Activated CD4-positive, alpha-beta T cell treated with anti-CD3 and anti-CD28 coated beads, Interleukin-2, amount 10 ng/mL, durations not matched to agents 24 days and 14 days (primary cell): ENCODE data around the gene RAF1. TPM values are rescaled to one million over a fixed set of nuclear protein-coding genes. Genes with fewer than 3 reads are reported as not detected.

ENCODE experiments used
- DNase-seq: peaks from one replicate; pipeline ENCODE4 v3.0.0; 2022
- H3K27ac Mint-ChIP-seq: one replicate; pipeline ENCODE4 v1.8.0; 2022; ENCODE audit warnings: mild to moderate bottlenecking, mixed read lengths
- H3K27me3 Mint-ChIP-seq: one replicate; pipeline ENCODE4 v1.8.0; 2022; ENCODE audit warnings: mixed read lengths
- H3K36me3 Mint-ChIP-seq: one replicate; pipeline ENCODE4 v1.8.0; 2022; ENCODE audit warnings: low read depth, mild to moderate bottlenecking, mixed read lengths
- H3K4me1 Mint-ChIP-seq: one replicate; pipeline ENCODE4 v1.8.0; 2021; ENCODE audit warnings: mixed read lengths
- H3K4me3 Mint-ChIP-seq: one replicate; pipeline ENCODE4 v1.8.0; 2022; ENCODE audit warnings: mild to moderate bottlenecking, moderate library complexity, mixed read lengths
- H3K9me3 Mint-ChIP-seq: one replicate; pipeline ENCODE4 v1.8.0; 2021; ENCODE audit warnings: mixed read lengths
- intact Hi-C: fragments of 100-400 bp; cut with micrococcal nuclease; formaldehyde crosslinking; loops from one replicate; pipeline ENCODE4 v1.15.1; 2023
- total RNA-seq: library from RNA; stranded (reverse); gene quantifications from 2 replicates; pipeline ENCODE4 v1.2.3, GENCODE V29; 2022

Gene RAF1
- total RNA-seq, 1 donor from 2014 or later = 93.2 TPM

DNA sequence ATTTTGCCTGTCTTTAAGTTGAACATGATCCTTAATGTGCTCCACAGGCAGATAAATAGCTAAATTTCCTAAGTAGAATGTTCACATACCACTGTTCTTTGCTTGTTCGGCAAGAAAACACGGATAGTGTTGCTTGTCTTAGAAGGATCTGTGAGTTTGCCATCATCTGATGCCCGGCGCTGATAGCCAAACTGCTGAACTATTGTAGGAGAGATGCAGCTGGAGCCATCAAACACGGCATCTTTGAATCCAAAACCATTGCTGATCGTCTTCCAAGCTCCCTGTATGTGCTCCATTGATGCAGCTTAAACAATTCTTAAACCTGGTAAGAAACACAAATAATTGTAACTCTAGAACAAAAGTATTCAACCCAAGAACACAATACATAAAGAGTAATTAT is 45.5 kb downstream of the RAF1 start:
- H3K9me3 Mint-ChIP-seq = no peaks in the 10 kb centered on the region
- peaks cover 15% of the 10 kb centered on the region for H3K4me1 Mint-ChIP-seq
- DNase-seq = no peak
- H3K36me3 Mint-ChIP-seq = peaks cover 26% of the 10 kb centered on the region
- intact Hi-C loops = no loop called here
- H3K27ac Mint-ChIP-seq = no peak overlapping the region
- no peak overlapping the region for H3K4me3 Mint-ChIP-seq
- H3K27me3 Mint-ChIP-seq = no peaks in the 10 kb centered on the region

GRCh38 chr3:12615266-12615665 is 48.7 kb downstream of the RAF1 start:
- Mint-ChIP-seq H3K4me1 (peaks cover 12% of the 10 kb centered on the region), H3K27ac (no peak overlapping the region), H3K36me3 (peaks cover 36% of the 10 kb centered on the region), H3K4me3 (no peak overlapping the region), H3K27me3 (no peaks in the 10 kb centered on the region), H3K9me3 (no peaks in the 10 kb centered on the region)
- intact Hi-C loops = no loop called here
- no peak for DNase-seq

DNA sequence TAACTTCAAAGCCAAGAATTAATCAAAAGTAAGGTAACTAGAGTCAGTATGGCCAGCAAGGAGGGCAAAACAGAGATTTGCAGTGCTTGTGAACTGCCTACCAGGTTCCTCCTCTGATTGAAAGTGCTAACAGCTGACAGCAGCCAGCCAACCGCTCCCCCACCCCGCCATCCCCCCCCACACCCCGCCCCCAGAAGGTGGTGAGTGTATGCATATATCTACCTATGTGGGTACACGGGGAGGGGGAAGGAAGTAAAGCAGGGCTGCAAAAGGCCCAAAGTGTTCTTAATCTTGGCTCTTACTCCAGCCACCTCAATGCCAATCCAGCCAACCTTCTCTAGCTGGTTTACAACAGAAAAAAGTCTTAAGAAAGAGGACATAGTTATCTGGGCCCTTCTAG is 50.7 kb downstream of the RAF1 start:
- no peak overlapping the region for H3K4me3 Mint-ChIP-seq
- H3K9me3 Mint-ChIP-seq = no peaks in the 10 kb centered on the region
- H3K4me1 Mint-ChIP-seq = peaks cover 15% of the 10 kb centered on the region
- peaks cover 44% of the 10 kb centered on the region for H3K36me3 Mint-ChIP-seq
- DNase-seq = no peak
- intact Hi-C loops = no loop called here
- no peak overlapping the region for H3K27ac Mint-ChIP-seq
- no peaks in the 10 kb centered on the region for H3K27me3 Mint-ChIP-seq

DNA sequence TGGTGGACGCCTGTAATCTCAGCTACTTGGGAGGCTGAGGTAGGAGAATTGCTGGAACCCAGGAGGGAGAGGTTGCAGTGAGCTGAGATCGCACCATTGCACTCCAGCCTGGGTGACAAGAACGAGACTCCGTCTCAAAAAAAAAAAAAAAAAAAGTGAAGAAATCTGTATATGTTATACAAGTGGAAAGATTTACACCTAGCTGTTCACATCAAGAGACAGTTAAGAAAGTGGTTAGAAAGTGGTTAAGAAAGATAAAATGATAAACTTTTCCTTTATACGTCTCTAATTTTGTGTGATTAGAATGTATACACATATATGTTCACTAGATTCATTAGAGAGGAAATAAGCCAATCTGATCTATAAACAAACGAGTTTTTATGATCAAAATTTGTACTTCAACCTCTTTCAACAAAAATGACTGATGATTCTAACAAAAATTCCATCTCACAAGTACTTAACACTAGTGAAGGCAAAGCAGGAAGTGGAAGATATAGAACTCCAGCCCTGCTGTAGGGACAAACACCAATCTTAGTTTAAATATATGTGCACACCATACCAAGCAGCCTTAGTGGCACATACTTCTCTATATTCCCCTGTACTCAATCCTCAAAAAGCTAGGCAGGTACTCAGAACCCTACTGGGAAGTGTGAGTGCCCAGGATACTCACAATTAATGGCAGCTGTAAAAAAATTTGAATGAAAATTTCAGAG is 51.2 kb downstream of the RAF1 start:
- DNase-seq = no peak
- Mint-ChIP-seq H3K4me1 (peaks cover 14% of the 10 kb centered on the region), H3K9me3 (no peaks in the 10 kb centered on the region), H3K27me3 (no peaks in the 10 kb centered on the region), H3K4me3 (no peak overlapping the region), H3K27ac (no peak overlapping the region), H3K36me3 (peaks cover 47% of the 10 kb centered on the region)
- intact Hi-C loops = no loop called here

DNA sequence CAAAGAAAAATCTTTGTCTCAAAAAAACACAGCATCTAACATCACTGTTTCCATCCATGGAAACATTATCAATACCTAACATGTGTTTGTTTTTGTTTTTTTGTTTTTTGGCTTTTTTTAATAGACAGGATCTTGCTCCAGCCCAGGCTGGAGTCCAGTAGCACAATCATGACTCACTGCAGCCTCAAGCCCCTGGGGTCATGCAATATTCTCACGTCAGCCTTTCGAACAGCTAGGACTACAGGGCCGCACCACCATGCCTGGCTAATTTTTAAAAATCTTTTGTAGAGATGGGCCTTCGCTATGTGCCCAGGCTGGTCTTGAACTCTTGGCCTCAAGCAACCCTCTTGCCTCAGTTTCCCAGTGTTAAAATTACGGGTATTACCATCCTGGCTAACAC is 52.8 kb downstream of the RAF1 start:
- no peaks in the 10 kb centered on the region for H3K9me3 Mint-ChIP-seq

GRCh38 chr3:12608376-12608775 is 55.5 kb downstream of the RAF1 start:
- Mint-ChIP-seq H3K27ac (no peak overlapping the region), H3K36me3 (peaks cover 53% of the 10 kb centered on the region), H3K9me3 (no peaks in the 10 kb centered on the region), H3K4me3 (no peak overlapping the region), H3K4me1 (peaks cover 10% of the 10 kb centered on the region), H3K27me3 (no peaks in the 10 kb centered on the region)
- no peak for DNase-seq
- intact Hi-C loops = loop anchor here (5.0 kb wide), 1 partner anchor 54 kb away; the partner anchor contains the start of gene RAF1

More for the DNA sequence above, 52.8 kb downstream of the RAF1 start:
- Mint-ChIP-seq H3K27ac (no peak overlapping the region), H3K4me1 (peaks cover 17% of the 10 kb centered on the region), H3K4me3 (no peak overlapping the region), H3K27me3 (no peaks in the 10 kb centered on the region), H3K36me3 (peaks cover 53% of the 10 kb centered on the region)
- no peak for DNase-seq
- intact Hi-C loops = no loop called here

DNA sequence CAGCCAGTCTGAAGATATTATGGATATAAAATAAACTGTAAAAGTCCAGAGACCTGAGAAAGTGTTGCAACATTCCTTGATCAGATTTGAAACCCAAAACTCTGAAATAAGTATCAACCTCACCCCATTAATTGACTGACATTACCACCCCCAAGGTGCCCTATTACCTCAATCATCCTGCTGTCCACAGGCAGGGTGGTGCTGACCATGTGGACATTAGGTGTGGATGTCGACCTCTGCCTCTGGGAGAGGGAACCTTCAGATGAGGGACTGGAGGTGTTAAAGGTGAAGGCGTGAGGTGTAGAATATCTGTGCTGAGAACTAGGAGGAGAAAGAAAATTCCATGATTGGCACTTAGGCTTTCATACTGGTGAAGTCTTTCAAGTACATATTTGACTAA is 59.9 kb downstream of the RAF1 start:
- no peak for DNase-seq
- Mint-ChIP-seq H3K4me1 (peaks cover 9% of the 10 kb centered on the region), H3K9me3 (no peaks in the 10 kb centered on the region), H3K27me3 (no peaks in the 10 kb centered on the region), H3K4me3 (no peak overlapping the region), H3K27ac (no peak overlapping the region), H3K36me3 (peaks cover 59% of the 10 kb centered on the region)
- intact Hi-C loops = no loop called here

DNA sequence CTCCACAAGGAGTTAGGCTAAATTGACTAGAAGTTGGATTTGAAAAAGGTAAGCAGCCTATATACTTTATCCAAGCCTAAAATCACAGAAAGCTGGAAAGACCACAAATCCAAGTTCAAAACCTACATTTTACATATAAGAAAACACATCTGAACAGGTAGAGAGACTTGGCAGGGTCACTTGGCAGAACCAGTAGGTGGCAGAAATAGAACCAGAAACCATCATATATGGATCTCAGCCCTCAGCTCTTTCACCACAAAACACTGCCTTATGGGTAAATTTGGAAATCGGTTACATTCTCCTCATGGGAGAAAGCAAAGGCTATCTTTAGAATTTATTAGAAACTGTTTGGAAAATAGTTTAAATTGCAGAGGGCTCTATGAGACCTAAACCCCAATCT is 62.8 kb downstream of the RAF1 start:
- H3K27me3 Mint-ChIP-seq = no peaks in the 10 kb centered on the region
- H3K4me3 Mint-ChIP-seq = no peak overlapping the region
- H3K27ac Mint-ChIP-seq = no peak overlapping the region
- intact Hi-C loops = loop anchor here (2.0 kb wide), 1 partner anchor 120 kb away; no protein-coding TSS in a partner anchor
- no peak for DNase-seq
- no peaks in the 10 kb centered on the region for H3K9me3 Mint-ChIP-seq
- H3K36me3 Mint-ChIP-seq = peaks cover 51% of the 10 kb centered on the region
- peaks cover 3% of the 10 kb centered on the region for H3K4me1 Mint-ChIP-seq

GRCh38 chr3:12598890-12599289 is 65.0 kb downstream of the RAF1 start:
- Mint-ChIP-seq H3K27ac (no peak overlapping the region), H3K36me3 (peaks cover 50% of the 10 kb centered on the region)

DNA sequence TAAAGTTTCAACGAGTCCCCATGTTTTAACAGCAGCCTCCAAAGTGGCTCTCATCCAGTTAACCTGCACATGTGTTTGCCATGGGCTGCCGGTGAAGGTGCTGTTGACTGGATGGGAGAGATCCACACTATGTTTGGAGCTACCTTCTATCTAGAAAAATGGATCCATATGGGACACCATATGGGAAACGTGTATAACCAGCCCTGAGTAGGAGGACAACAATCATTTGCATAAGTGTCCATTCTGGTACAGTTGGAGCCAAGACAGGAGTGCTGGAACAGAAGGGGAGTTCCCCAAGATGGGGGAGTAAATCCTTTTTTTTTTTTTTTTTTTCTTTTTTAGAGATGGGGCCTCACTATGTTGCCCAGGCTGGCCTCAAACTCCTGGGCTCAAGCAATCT is 70.4 kb downstream of the RAF1 start:
- H3K9me3 Mint-ChIP-seq = no peaks in the 10 kb centered on the region
- no peaks in the 10 kb centered on the region for H3K4me1 Mint-ChIP-seq
- peaks cover 60% of the 10 kb centered on the region for H3K36me3 Mint-ChIP-seq
- H3K4me3 Mint-ChIP-seq = no peak overlapping the region
- H3K27ac Mint-ChIP-seq = peak overlapping the region; percentile 17
- intact Hi-C loops = no loop called here
- DNase-seq = no peak
- no peaks in the 10 kb centered on the region for H3K27me3 Mint-ChIP-seq

More at GRCh38 chr3:12598890-12599289, 65.0 kb downstream of the RAF1 start:
- intact Hi-C loops = no loop called here
- Mint-ChIP-seq H3K9me3 (no peaks in the 10 kb centered on the region), H3K4me3 (no peak overlapping the region), H3K4me1 (peaks cover 3% of the 10 kb centered on the region), H3K27me3 (no peaks in the 10 kb centered on the region)
- DNase-seq = no peak

DNA sequence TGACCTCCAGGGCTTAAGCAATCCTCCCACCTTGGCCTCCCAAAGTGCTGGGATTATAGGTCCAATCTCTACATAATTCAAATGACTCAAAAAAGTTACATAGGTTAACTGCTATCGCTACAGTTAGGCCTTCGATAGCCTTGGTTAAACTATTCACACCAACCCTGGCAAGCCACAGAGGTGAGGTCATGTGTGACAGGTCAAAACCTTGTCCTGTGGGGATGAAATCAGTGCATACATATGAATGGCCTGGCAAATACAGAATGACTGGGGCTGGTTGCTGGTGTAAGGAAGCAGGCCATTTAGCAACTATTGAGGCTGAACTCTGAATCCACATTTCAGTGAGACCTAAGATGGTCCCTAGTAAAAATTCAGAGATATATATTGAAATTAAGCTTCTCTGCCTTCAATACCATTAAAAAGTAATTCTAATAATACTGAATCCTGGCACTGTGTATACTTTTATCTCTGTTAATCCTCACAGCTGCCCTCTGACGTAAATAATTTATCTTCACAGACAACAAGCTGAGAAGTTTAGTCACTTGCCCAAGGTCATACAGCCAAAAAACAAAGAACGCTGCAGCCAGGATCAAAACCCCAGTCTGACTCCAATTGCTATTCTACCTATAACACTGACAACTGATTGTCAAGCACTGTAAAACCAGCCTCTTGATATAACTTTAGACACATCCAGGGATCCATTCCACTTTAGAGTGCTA is 71.8 kb downstream of the RAF1 start:
- DNase-seq = no peak
- Mint-ChIP-seq H3K4me3 (no peak overlapping the region), H3K4me1 (no peaks in the 10 kb centered on the region), H3K9me3 (no peaks in the 10 kb centered on the region), H3K27me3 (no peaks in the 10 kb centered on the region), H3K36me3 (peaks cover 65% of the 10 kb centered on the region), H3K27ac (no peak overlapping the region)
- intact Hi-C loops = no loop called here

DNA sequence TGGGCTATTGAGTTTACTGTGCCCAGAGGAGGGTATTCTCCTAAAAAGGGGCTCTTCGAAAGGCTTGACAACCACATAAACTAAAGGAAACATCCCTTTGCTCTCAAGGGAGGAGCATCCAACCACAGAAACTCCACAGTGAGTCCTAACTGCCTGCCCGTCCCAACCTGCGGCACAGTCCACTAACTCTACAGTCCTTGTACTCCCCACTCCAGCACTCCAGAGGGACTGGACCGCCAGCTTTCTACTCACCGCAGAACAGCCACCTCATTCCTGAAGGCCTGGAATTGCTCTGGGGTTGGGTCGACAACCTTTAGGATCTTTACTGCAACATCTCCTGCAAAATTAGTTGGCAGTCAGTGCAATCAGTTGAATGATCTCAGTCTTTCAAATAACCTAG is 72.5 kb downstream of the RAF1 start:
- H3K9me3 Mint-ChIP-seq = no peaks in the 10 kb centered on the region
- no peaks in the 10 kb centered on the region for H3K4me1 Mint-ChIP-seq
- intact Hi-C loops = no loop called here
- no peaks in the 10 kb centered on the region for H3K27me3 Mint-ChIP-seq
- no peak overlapping the region for H3K27ac Mint-ChIP-seq
- DNase-seq = no peak
- no peak overlapping the region for H3K4me3 Mint-ChIP-seq
- H3K36me3 Mint-ChIP-seq = peaks cover 61% of the 10 kb centered on the region

DNA sequence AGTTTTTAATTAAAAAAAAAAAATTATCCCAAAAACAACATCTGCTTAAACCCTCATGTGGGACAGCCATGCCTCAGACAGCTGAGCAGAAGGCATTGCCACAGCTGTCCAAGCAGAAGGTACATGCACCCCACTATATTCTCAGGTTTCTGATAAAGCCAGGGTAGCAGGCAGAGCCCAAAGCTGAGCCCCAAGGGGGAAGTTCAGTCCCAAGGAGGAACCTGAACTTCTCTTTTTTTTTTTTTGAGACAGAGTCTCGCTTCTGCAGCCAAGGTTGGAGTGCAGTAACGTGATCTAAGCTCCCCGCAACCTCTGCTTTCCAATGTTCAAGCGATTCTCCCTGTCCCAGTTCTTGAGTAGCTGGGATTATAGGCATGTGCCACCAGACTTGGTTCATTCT is 73.8 kb downstream of the RAF1 start:
- Mint-ChIP-seq H3K27me3 (no peaks in the 10 kb centered on the region), H3K36me3 (peaks cover 59% of the 10 kb centered on the region), H3K9me3 (no peaks in the 10 kb centered on the region), H3K4me1 (no peaks in the 10 kb centered on the region), H3K4me3 (no peak overlapping the region), H3K27ac (no peak overlapping the region)
- DNase-seq = no peak
- intact Hi-C loops = no loop called here
